Mesodermal cell (in vitro differentiated cells): ENCODE results near the gene FAM174C.

ENCODE experiments used
- H3K27ac ChIP-seq: 2 replicates; pipeline ENCODE4 v1.7.0; 2013; ENCODE audit warnings: mild to moderate bottlenecking, low read depth, low read length, moderate library complexity; ENCODE audit not compliant: severe bottlenecking
- H3K36me3 ChIP-seq: 2 replicates; pipeline ENCODE4 v1.7.1; 2013; ENCODE audit warnings: mild to moderate bottlenecking, low read length, moderate library complexity; ENCODE audit not compliant: control insufficient read depth, insufficient read depth
- H3K4me1 ChIP-seq: one replicate; pipeline ENCODE4 v1.7.1; 2013; ENCODE audit warnings: mild to moderate bottlenecking, low read length; ENCODE audit not compliant: insufficient read depth, control insufficient read depth, poor library complexity, severe bottlenecking
- H3K4me3 ChIP-seq: 2 replicates; pipeline ENCODE4 v1.7.0; 2013; ENCODE audit warnings: low read length, control low read depth, mild to moderate bottlenecking; ENCODE audit not compliant: insufficient read depth, poor library complexity, severe bottlenecking; ENCODE audit errors: extremely low read depth
- H3K9me3 ChIP-seq: 2 replicates; pipeline ENCODE4 v1.7.1; 2013; ENCODE audit warnings: mild to moderate bottlenecking, low read length, moderate library complexity; ENCODE audit not compliant: control insufficient read depth
- WGBS, 2 experiments: methylation state at CpG; one replicate each; pipeline ENCODE4 v1.1.5; 2013; ENCODE audit warnings: missing lambda C conversion rate in 2 of 2; ENCODE audit not compliant: insufficient coverage in 2 of 2; 5-methylcytosine and 5-hydroxymethylcytosine counted together

Gene FAM174C

GRCh38 chr19:1238369-1239303, 36.7 kb upstream of the FAM174C start:
- Histone ChIP-seq H3K4me1 (peaks cover 12% of the 10 kb centered on the region), H3K9me3 (no peaks in the 10 kb centered on the region), H3K4me3 (peak overlapping the region; percentile 33), H3K36me3 (peaks cover 18% of the 10 kb centered on the region), H3K27ac (no peak overlapping the region)
- WGBS, 2 experiments = 78 to 81% methylated on average over 28 to 32 of the region's 34 CpGs

GRCh38 chr19:1239420-1239795, 35.9 kb upstream of the FAM174C start:
- Histone ChIP-seq H3K36me3 (peaks cover 13% of the 10 kb centered on the region), H3K4me3 (no peak overlapping the region), H3K4me1 (peaks cover 12% of the 10 kb centered on the region), H3K9me3 (no peaks in the 10 kb centered on the region), H3K27ac (no peak overlapping the region)
- 90 to 94% methylated on average over 10 to 11 of the region's 11 CpGs for WGBS, 2 experiments

GRCh38 chr19:1239796-1240737, 35.3 kb upstream of the FAM174C start:
- Histone ChIP-seq H3K27ac (peak overlapping the region; percentile 45), H3K9me3 (no peaks in the 10 kb centered on the region), H3K4me1 (peaks cover 17% of the 10 kb centered on the region), H3K36me3 (peaks cover 11% of the 10 kb centered on the region), H3K4me3 (peak overlapping the region; percentile 23)
- 14 to 15% methylated on average over 66 to 68 of the region's 84 CpGs for WGBS, 2 experiments

- H3K4me3 ChIP-seq = peak overlapping the region; percentile 85
- H3K27ac ChIP-seq = no peak overlapping the region
Observed at GRCh38 chr19:1240925-1241324, 34.4 kb upstream of the FAM174C start.

GRCh38 chr19:1241417-1242095, 33.8 kb upstream of the FAM174C start, which contains the start of gene ATP5F1D:
ATP5F1D (plus strand) TSS chr19:1241751; CDS start chr19:1241851, 100 bp downstream.
- H3K27ac ChIP-seq = peak within 1 kb of the TSS; percentile 23
- H3K4me3 ChIP-seq = peak within 1 kb of the TSS; percentile 85
- peaks cover 13% of the 10 kb centered on the region for H3K4me1 ChIP-seq
- WGBS, 2 experiments = 1 to 2% methylated on average over 72 to 77 of the region's 79 CpGs
- H3K9me3 ChIP-seq = no peaks in the 10 kb centered on the region
- peaks cover 6% of the 10 kb centered on the region for H3K36me3 ChIP-seq

More at GRCh38 chr19:1240925-1241324, 34.4 kb upstream of the FAM174C start:
- peaks cover 17% of the 10 kb centered on the region for H3K4me1 ChIP-seq
- no peaks in the 10 kb centered on the region for H3K9me3 ChIP-seq
- peaks cover 6% of the 10 kb centered on the region for H3K36me3 ChIP-seq
- 81 to 90% methylated on average over 15 of the region's 15 CpGs for WGBS, 2 experiments

- WGBS, 2 experiments = 67 to 69% methylated on average over 32 of the region's 33 CpGs
- Histone ChIP-seq H3K9me3 (no peaks in the 10 kb centered on the region), H3K4me3 (no peak overlapping the region), H3K4me1 (peaks cover 10% of the 10 kb centered on the region), H3K27ac (no peak overlapping the region), H3K36me3 (peaks cover 6% of the 10 kb centered on the region)
Observed at GRCh38 chr19:1243768-1244692, 31.3 kb upstream of the FAM174C start.

- Histone ChIP-seq H3K4me3 (no peak overlapping the region), H3K9me3 (no peaks in the 10 kb centered on the region), H3K27ac (no peak overlapping the region), H3K36me3 (peaks cover 8% of the 10 kb centered on the region), H3K4me1 (peaks cover 7% of the 10 kb centered on the region)
- 78% methylated on average over 21 to 26 of the region's 31 CpGs for WGBS, 2 experiments
Observed at GRCh38 chr19:1244693-1245451, 30.5 kb upstream of the FAM174C start.

- H3K27ac ChIP-seq = no peak overlapping the region
- WGBS, 2 experiments = 92 to 96% methylated on average over 21 to 23 of the region's 26 CpGs
- H3K4me3 ChIP-seq = no peak overlapping the region
- peaks cover 10% of the 10 kb centered on the region for H3K36me3 ChIP-seq
- H3K4me1 ChIP-seq = peaks cover 6% of the 10 kb centered on the region
- H3K9me3 ChIP-seq = no peaks in the 10 kb centered on the region
Observed at GRCh38 chr19:1245494-1246264, 29.7 kb upstream of the FAM174C start.
